ENCODE data around the gene CTNNA2.

The CTNNA2 gene

GRCh38 chr2:79793006-79793405, 280.2 kb downstream of the CTNNA2 start:
- DNase-seq = no peak

GRCh38 chr2:79796641-79797040, 283.8 kb downstream of the CTNNA2 start:
- no peak for DNase-seq

- no peak for DNase-seq
Observed at GRCh38 chr2:79798776-79799175, 285.9 kb downstream of the CTNNA2 start.

GRCh38 chr2:79799729-79800128, 286.9 kb downstream of the CTNNA2 start:
- DNase-seq = no peak

- no peak for DNase-seq
Observed at GRCh38 chr2:79801082-79801481, 288.2 kb downstream of the CTNNA2 start.

GRCh38 chr2:79817288-79817687, 304.4 kb downstream of the CTNNA2 start:
- DNase-seq = no peak

- no peak for DNase-seq
Observed at GRCh38 chr2:79820281-79820680, 307.4 kb downstream of the CTNNA2 start.

- DNase-seq = no peak
Observed at GRCh38 chr2:79822136-79822535, 309.3 kb downstream of the CTNNA2 start.

- DNase-seq = no peak
Observed at GRCh38 chr2:79824086-79824786, 311.4 kb downstream of the CTNNA2 start.

- DNase-seq = no peak
Observed at GRCh38 chr2:79827881-79828280, 315.0 kb downstream of the CTNNA2 start.

- no peak for DNase-seq
Observed at GRCh38 chr2:79830501-79830900, 317.6 kb downstream of the CTNNA2 start.

GRCh38 chr2:79831961-79832360, 319.1 kb downstream of the CTNNA2 start:
- no peak for DNase-seq

GRCh38 chr2:79832511-79833234, 319.8 kb downstream of the CTNNA2 start:
- DNase-seq = no peak

GRCh38 chr2:79833235-79833878, 320.5 kb downstream of the CTNNA2 start:
- no peak for DNase-seq

GRCh38 chr2:79835911-79836310, 323.1 kb downstream of the CTNNA2 start:
- no peak for DNase-seq

- DNase-seq = no peak
Observed at GRCh38 chr2:79844011-79844410, 331.2 kb downstream of the CTNNA2 start.

- no peak for DNase-seq
Observed at GRCh38 chr2:79846878-79847277, 334.0 kb downstream of the CTNNA2 start.

- no peak for DNase-seq
Observed at GRCh38 chr2:79849241-79849640, 336.4 kb downstream of the CTNNA2 start.

- no peak for DNase-seq
Observed at GRCh38 chr2:79849949-79850348, 337.1 kb downstream of the CTNNA2 start.

GRCh38 chr2:79850912-79851311, 338.1 kb downstream of the CTNNA2 start:
- no peak for DNase-seq

GRCh38 chr2:79855264-79856006, 342.6 kb downstream of the CTNNA2 start:
- no peak for DNase-seq

GRCh38 chr2:79857888-79858287, 345.0 kb downstream of the CTNNA2 start:
- DNase-seq = no peak
